Right kidney (tissue), 1 donor: ENCODE results near the gene CDC20.
"Not testable (repeated sequence)": the region's sequence is repeated elsewhere in the genome, so short reads cannot be mapped to it uniquely, and the experiment has no call there.

Experiments used
- DNase-seq: peaks from one replicate; pipeline ENCODE4 v3.0.0-alpha.2; 2016

The CDC20 gene

DNA sequence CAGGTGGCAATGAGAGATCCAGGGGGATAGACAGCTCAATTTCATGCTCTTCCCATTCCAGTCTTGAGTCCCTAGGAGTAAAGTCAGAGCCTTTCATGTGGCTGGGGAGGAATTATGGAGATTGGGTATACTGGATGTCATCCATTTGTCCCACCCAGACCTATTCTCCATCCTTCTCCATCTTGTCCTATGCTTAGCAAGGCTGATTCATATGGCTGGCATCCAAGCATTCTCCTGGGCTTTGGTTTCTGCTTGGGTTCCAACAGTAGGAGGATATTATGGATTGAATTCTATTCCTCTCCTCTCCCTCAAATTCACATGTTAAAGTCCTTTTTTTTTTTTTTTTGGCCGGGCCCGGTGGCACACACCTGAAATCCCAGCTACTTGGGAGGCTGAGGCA is 3.8 kb upstream of the CDC20 start:
- DNase-seq: no peak

DNA sequence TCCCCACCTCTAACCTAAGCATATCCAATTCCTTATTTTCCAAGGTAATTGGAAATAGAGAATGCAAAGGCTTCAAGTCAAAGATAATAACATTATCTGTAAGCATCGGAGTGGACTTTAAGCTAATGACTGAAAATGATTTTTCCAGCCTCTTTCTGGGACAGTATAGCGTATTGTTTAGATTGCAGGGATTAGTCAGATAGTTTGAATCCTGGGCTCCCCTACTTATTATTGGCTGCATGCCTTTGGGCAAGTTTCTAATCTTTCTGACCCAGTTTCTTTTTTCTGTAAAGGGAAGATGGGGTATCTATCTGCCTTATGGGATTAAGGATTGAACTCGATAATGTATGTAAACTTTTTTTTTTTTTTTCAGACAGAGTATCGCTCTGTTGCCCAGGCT is 1.5 kb upstream of the CDC20 start:
- DNase-seq: no peak

DNA sequence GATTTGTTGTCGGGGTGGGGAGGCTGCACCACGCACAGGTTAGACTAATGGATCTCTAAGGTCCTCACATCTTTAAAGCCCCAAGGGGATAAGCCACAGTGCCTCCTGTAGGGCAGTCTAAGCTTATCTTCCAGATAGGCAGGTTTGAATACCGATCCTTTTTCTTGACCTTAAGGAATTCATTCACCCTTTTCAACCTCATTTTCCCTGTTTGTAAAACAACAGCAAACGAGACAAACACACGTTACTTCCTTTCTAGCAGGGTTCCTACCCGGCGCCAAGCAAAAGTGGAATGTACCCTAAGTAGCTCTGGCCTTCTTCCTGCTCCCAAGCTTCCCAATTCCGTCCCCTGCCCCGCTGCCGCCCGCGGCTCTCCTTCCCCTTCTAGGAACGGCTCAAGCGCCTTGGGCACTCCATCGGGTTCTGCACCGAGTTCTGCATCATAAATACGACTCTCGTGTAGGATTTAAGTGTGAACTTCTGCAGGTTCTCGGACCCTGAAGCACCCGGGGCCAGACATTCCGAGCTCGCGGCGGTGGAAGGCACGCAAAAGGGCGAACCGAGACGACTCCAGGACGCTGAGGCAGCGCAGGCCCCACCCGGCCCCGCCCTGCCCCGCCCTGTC is 548 bp upstream of the CDC20 start:
- peak; percentile 71 for DNase-seq

DNA sequence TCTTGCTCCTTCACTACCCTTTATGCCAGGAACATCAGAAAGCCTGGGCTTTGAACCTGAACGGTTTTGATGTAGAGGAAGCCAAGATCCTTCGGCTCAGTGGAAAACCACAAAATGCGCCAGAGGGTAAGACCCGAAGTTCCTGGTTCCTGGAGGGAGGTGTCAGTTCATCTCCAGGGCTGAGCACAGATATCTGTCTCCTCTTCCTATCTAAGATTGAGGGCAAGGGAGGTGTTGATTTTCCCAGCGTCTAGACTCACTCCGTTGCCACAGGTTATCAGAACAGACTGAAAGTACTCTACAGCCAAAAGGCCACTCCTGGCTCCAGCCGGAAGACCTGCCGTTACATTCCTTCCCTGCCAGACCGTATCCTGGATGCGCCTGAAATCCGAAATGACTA is 915 bp downstream of the CDC20 start:
- no peak for DNase-seq

DNA sequence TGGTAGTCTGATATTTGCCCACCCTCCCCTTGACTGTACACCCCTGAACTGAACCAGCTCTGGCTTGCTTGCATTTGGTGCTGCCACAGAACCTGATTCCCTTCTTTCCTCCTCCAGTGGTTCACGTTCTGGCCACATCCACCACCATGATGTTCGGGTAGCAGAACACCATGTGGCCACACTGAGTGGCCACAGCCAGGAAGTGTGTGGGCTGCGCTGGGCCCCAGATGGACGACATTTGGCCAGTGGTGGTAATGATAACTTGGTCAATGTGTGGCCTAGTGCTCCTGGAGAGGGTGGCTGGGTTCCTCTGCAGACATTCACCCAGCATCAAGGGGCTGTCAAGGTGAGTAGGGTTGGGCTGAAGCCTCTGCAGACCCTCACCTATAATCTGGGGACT is 1.8 kb downstream of the CDC20 start:
- no peak for DNase-seq

DNA sequence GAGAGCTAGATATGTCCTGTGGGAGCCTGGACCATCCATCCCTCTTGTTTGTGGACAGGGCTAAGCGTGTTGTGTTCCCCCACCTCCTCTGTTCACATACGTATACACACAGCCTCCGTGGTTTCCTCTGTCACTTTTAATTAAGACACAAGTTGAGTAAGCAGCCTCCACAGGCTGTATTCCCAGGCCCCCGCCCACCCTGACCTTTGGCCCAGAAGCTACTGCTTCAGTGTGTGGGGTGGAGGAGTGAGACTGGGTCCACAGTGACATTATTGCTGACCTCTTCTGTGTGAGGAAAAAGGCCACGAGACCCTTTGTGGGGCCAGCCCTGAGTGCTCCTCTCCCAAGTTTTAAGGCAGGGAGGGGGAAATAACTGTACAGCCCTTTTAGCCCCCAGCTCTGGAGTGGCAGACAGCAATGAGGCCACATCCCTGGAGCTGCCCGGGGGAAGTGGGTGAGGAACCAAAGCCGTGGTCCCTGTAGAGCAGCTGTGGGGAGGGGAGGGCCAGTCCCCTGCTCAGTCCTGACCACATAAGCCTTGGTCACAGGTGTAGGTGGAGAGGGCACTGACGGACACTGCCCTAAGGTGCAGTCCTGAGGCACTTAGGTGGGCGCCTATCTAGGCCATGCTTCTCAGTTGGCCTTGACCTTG is 4.6 kb downstream of the CDC20 start:
- DNase-seq: no peak

DNA sequence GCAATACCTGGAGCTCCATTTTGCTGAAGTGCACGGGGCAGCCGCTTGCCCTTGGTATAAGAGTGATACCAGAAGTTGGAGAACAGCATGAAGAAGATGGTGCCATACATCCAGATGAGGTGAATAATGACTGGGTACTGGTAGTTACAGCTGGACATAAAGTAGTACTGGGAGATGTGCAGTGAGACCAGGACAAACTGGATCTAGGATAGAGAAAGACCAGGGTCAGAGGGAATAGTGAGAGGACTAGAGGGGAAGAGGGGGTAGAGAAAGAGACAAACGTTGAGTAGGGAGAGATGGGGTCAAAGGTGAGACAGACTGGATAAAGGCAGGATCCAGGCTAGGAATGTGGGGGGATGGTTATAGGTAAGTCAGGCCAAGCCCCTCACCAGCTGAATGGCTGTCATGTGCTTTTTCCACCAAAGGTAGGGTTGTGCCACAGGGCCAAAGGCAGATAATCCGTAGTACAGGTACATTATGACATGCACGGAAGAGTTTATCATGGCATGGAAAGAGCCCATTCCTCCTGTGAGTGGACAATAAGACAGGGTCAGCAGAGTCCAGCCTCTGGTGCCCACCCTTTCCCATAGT is 5.2 kb downstream of the CDC20 start:
- no peak for DNase-seq

DNA sequence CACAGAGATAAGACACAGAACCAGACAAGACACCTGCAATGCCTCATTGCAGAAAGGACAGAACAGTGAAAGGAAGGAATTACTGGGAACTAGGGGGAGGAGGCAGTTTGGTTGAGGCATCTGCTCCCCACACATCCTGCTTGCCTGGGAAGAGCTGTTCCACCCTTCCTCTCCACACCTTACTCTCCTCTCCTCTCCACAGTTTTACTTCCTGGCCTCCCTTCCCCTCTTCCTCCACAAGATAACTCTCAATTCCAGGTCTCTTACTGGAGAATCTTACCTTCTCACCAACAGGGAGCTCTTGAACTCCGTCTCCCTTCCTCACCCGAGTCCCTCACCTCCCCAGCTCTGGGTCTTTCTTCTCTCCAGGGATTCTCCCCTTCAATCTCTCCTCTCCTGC is 6.9 kb downstream of the CDC20 start:
- DNase-seq: no peak

DNA sequence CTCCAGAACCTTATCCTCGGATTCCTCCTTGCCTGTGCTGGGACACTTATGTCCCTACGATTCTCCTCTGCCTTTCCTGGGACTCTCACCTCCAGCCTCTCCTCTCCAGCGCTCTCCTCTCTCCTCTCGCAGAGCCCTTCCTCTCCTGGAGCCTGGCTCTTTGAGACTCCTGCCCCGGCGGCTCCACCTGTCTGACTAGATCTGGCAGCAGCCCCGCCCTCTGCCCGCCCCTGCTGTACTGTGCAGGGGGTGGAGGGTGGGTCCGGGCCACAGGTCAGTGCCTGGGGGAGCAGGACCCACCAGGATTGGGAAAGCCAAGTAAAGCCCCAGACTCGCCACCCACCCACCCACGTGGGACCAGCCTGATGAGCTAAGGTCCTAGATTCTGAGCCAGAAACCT is 7.4 kb downstream of the CDC20 start:
- no peak for DNase-seq

DNA sequence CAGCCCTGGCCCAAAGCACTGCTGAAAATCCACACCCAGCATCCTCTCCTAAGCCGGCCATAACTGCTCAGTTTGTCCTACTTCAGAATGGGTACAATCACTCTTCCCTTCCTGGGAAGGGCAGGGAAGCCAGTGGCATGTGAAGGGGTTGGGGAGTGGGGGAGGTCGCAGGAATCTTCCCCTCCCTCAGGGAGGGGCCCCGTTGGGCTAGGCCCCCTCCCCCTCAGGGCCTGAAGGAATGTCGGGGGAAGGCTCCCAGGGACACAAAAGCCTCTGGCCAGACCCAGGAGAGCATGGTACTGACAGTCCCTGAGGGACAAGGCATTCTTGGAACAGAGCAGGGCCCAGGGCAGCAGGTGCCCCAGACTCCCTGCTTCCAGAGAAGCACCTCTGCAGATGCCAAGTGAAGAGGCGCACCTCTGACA is 7.8 kb downstream of the CDC20 start:
- no peak for DNase-seq

DNA sequence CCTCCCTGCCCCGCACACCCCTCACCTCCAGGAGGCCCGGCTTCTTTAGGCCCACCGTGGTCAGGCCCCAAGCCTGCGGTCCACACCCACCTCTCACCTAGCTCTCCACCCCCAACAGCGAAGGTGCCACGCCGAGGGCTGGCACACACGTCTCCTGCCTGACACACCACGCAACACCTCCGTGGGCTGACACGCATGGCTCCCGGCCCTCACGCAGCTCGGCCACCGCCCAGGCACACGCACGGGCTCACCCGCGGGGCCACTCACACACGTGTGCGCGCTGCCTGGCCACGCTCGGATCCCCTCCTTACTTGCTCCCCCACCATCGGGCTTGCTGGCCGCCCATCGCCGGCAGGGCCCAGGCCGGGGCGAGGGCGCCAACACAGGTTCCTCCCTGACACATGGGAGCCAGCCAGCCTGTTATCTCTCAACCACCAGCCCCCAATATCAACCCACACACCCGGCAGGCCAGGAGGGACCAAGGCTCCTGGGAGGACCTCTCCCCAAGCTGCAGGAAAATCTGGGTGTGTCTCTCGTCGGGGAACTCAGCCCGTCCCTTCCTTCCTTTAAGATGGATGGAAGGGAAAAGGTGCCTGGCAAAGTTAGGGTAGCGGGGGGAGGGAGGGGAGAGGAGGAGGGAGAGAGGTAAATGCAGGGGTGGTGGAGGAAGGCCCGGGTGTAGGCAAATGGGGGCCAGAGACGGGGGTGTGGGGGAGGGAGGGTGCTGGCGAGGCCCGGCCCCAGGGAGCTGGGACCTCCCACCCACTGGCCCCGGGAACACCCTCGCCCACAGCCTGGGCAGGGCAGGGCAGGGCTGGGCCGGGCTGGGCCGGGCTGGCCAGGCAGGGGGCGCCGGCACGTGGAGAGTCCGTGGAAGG is 8.5 kb downstream of the CDC20 start:
- DNase-seq: peak; percentile 63

DNA sequence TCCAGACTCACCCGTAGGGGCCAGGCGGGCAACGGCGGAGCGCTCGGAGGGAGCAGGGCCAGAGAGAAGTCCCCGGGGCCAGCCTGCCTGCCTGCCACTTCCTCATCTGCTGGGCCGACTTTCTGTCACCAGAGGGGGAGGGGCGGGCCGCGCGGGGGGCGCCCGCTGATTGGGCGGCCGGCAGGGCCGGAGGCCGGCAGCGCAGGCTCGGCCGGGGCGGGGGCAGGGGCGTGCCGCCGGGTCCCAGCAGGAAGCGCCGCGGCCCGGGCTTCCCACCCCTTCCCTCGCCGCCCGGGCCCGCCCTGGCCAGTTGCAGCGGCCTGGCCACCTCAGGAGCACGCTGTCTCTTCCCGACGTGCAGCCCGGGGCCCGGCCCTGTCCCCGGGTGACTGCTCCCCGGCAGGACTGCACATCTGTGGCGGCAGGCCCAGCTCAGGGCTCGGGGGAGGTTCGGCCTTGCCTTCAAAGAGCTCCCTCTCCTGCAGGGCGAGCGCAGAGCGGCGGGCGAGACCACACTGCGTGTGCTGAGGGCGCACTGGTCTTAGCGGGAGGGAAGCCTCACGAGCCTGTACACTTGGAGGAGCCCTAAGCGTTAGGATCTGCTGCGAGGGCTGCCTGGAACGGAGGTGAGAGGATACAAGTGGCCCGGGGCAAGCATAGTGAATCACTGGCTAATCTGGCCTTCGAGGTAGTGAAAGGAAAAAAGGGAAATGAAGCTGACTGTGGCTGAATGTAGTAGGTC is 9.3 kb downstream of the CDC20 start, which contains the start of gene ELOVL1:
Gene ELOVL1 (minus strand): TSS at position 108 of the 742 bp plus-strand sequence. CDS start 2,402 bp downstream, outside the sequence.
- DNase-seq: peak; percentile 97

DNA sequence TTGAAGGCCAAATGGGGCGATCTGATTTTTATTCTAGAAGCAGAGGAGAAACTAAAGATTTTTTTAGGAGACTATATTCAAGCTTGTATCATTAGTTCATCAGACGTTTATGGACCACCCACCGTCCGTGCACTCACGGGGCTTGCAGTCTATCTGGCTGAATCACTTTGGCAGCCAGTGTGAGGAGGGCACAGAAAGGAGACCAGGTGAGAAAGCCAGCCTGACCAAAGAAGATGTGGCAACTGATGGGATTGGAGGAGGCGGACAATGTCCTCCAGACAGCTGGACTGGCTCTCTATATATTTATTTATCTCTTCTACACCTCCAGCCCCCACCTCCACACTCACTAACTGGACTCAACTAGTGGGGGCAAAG is 9.9 kb downstream of the CDC20 start:
- DNase-seq: no peak

DNA sequence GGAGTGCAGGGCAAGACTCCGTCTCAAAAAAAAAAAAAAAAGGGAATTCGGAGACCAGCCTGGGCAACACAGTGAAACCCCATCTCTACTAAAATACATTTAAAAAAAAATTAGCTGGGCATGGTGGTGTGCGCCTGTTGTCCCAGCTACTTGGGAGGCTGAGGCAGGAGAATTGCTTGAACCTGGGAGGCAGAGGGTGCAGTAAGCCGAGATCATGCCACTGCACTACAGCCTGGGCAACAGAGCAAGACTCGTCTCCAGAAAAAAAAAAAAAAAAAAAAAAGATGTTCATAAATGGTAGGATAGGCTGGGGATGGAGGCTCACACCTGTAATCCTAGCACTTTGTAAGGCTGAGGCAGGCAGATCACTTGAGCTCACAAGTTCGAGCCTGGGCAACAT is 11.0 kb downstream of the CDC20 start:
- not testable (repeated sequence) for DNase-seq

DNA sequence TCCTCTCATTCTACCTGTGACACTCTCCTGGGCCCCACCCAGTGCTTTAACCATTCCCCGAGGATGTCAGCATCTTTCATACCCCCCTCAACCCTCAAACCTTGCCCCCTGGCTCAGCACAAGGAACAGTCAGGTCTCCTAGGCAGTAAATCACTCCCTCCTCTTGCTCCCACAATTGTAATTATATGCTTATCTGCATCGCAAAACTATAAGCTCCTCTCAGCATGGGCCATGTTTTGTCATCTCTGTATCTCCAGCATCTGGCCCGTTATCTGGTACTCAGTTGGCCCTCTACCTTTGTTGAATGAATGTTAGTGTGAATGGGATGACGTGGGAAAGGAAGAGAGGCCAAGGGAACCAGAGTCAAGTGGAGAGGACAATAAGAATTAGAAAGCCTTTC is 11.8 kb downstream of the CDC20 start:
- no peak for DNase-seq

DNA sequence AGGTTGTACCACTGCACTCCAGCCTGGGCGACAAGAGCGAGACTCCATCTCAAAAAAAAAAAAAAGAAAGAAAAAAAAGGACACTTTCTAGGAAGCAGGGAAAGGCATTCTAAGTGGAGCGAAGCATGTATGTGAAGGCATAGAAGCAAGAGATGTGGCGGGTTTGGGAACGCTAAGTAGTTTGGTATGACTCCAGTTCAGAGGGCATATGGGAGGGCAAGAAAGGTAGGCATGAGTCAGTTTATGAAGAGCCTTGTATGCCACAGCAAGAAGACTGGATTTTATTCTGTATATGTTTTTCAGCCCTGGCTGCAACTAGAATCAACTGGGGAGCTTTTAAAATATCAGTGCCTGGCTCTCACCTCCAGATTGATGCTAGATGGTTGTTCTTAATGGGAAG is 13.4 kb downstream of the CDC20 start:
- no peak for DNase-seq

DNA sequence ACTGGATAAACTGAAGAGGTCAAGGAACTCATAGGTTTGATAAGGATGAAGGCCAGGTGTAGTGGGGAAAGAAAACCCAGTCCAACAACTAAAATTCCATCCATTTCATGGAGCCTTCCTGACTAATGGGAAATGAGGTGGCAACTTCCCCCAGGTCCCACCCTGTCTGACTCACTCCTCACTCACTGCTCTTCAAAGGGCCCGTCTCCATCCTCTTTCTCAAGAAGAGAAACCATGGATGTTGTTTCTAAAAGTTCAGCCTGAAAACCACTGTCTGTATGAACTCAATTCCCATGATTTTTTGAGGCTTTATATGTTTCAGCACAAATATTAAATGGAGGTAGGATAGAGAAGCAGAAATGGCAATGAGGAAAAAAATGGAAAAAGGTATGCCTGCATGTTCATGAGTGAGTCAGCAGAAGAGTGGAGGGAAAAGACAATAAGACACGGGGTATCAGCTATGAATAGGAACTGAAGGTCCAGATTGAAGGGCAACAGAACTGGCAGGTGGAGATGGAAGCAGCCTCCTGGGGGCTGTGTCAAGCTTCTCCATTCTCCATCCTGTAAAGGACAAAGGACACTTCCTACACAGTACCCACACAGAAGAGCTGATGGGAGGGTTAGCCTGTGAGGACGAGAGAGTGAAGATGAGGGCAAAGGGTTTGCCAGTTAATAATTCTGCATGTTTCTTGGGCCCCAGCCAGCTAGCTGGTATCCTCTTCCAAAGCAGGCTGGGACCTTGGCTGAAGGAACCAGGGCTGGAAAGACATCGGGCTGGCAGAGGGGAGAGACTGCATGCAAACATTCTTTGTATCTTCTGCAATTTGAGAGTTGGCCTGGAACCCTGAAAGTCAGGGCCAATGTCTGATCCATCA is 14.5 kb downstream of the CDC20 start:
- DNase-seq: no peak

DNA sequence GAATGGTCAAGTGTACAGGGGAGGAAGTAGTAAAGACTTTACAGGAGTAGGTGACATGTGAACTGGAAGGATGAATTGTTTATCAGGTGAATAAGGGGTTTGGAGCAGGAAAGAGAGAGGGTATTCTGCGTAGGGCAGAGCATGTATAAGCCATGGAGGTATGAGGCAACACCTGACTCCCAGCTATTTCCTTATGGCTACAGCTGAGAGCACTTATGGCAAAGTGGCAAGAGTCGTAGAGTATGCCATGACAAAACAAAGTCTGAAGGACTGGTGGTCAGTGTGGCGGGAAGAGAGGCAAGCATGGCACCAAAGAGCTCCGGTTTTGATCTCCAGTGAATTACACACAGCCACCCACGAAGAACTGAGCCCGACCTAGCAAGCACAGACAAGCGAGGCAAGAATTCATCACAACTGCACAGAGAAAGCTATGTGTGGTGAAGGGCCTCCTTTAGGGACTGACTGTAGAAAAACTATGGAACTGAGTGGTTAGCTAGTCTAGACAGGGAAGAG is 18.0 kb downstream of the CDC20 start:
- DNase-seq: no peak

DNA sequence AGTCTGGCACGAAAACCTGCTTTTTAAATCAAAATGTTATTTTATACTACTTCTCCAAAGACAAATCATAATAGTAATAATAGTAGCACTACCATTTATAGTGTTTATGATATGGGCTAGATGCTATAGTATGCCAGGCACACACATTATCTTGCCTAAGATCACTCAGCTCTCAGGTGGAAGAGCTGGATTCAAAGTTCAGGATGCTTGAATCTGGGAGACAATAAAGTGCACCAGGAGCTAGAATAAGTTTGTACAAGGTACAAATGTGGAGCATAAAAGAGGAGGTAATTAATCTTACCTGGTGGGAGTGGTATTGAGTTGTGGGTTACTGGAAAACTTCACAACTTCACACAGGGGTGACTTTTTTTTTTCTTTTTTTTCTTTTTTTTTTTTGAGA is 19.1 kb downstream of the CDC20 start:
- no peak for DNase-seq

DNA sequence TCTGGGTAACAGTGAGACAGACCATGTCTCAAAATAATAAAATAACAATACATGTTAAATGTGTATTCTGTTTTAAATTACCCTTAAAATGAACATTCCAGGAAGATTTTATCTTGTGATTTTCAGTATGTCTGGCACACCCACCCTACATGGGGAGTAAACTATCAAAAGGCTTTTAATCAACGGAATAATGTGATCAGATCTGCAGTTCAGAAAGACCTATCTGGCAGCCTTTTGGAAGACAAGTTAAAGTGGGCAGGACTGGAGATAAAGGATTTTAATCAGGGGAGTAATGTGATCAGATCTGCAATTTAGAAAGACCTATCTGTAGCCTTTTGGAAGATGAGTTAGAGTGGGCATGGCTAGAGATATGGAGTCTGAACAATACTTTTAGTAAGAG is 20.7 kb downstream of the CDC20 start:
- no peak for DNase-seq

DNA sequence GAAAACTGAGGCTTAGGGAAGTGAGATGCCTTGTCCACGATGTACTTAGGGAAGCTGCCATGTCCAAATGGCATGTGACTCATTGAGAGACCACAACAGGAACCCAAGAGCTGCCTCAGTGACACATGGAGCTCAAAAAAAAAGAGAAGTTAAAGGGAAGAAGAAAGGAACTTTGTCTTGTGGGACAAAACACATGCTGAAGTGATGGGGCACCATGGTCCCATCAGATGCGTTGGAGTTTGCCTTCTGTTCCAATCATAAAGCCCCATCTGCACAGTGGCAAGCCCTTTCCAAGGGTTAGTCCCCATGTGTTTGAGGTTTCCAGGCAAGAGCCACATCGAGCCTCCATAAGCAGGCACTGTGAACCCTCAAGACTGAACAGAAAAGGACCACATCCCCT is 22.8 kb downstream of the CDC20 start:
- DNase-seq: no peak
